ENCODE measurements around the gene PHF3.

The PHF3 gene

DNA sequence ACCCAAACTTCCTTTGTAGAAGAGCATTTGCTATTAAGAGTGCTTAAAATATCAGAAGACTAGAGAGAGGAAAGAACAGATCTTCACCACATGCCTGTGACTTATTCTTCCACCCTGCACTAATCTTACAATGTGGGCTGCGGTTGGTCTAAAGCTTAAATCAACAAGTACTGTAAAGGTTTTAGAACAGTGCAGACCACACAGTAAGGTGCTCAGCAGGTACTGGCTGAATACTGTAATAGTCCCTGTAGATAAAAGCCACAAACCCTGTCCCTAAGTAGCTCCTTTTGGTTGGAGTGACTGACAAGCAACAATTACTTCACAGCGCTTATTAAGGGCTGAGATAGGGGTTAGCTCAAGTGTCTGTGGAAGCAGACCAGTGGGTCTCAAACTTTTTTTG, 972 bp upstream of the PHF3 start:
- Histone ChIP-seq H3K27ac (no peak overlapping the region), H3K4me3 (no peak overlapping the region)
- no peak for DNase-seq (ENCODE audit: low spot score)
- TF ChIP-seq, protein P1, sequence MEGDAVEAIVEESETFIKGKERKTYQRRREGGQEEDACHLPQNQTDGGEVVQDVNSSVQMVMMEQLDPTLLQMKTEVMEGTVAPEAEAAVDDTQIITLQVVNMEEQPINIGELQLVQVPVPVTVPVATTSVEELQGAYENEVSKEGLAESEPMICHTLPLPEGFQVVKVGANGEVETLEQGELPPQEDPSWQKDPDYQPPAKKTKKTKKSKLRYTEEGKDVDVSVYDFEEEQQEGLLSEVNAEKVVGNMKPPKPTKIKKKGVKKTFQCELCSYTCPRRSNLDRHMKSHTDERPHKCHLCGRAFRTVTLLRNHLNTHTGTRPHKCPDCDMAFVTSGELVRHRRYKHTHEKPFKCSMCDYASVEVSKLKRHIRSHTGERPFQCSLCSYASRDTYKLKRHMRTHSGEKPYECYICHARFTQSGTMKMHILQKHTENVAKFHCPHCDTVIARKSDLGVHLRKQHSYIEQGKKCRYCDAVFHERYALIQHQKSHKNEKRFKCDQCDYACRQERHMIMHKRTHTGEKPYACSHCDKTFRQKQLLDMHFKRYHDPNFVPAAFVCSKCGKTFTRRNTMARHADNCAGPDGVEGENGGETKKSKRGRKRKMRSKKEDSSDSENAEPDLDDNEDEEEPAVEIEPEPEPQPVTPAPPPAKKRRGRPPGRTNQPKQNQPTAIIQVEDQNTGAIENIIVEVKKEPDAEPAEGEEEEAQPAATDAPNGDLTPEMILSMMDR (IDR thresholded peaks at IDR 0.05) = no peak

DNA sequence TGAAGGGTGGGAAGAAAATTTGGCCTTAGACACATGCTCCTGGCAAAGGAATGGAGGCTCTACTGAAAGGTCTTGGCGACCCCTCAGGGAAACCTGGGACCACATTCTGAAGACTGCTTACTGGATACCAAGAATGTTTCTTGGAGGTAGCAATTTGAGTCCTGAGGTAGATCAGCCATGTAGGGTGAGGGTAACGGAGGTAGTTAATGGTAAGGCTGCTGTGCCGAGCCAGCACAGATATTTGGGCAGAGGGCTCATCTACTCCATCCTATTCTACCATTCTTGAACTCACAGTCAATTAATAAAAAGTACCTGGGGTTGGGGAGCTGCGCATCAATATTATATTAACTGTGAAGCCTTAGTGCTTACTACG, 401 bp upstream of the PHF3 start:
- Histone ChIP-seq H3K27ac (peak overlapping the region; percentile 95 to 100), H3K4me3 (peak overlapping the region; percentile 96)
- no peak for DNase-seq (ENCODE audit: low spot score)
- TF ChIP-seq, protein P1 (IDR thresholded peaks at IDR 0.05) = no peak

DNA sequence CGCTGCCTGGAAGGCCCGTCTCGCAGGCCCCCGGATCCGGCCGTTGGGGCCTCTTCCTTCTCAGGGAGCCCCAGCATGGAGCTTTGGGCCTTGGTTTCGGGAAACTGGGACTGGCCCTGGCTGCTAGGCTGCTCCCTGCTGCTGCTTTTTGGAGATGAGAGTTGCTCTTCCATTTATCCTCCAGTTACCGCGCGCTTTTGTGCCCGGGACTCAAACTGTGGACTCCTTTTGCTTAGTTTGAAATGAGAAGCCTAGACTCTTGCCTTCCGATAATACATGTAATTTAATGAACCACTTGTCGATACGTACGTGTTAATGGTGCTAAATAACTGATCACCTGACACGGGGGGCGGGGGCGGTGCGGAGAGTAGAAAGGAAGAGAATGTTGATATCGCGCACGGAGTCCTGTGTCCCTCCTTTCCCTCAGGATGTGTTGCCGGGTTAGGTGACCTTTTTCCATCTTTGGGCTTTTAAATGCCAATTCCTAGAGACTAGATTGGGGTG, 968 bp downstream of the PHF3 start:
- peak overlapping the region; percentile 96 for H3K4me3 ChIP-seq
- TF ChIP-seq, protein P1 (IDR thresholded peaks at IDR 0.05) = no peak
- H3K27ac ChIP-seq = peak overlapping the region; percentile 95 to 100
- DNase-seq (ENCODE audit: low spot score) = peak; percentile 72

DNA sequence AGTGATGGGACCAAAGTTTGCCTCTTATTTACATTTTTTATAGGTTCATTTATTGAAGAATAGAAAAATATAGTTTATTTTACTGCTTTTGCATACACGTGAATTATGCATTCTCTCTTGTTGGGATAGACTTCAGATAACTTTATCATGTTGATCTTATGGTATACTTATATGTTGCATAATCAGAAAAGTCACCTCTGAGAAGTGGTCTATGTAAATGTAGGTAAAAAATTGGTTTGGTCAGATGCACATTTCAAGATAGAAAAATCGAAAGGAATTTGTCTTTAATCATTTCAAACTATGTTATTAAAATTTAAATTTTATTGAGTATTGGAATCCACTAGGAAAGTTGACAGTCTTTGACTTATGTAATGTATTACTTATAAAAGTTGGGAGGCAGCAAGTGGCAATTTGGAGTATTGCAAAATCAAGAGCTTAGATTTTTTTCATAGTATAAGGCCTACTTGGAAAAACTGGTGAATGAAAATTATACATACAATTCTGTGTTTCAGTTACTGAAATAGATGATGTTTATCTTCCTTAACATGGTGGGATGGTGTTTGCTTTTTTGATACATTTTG, 2.4 kb downstream of the PHF3 start:
- Histone ChIP-seq H3K4me3 (peak overlapping the region; percentile 96), H3K27ac (no peak overlapping the region)
- TF ChIP-seq, protein P1 (IDR thresholded peaks at IDR 0.05) = no peak
- no peak for DNase-seq (ENCODE audit: low spot score)

DNA sequence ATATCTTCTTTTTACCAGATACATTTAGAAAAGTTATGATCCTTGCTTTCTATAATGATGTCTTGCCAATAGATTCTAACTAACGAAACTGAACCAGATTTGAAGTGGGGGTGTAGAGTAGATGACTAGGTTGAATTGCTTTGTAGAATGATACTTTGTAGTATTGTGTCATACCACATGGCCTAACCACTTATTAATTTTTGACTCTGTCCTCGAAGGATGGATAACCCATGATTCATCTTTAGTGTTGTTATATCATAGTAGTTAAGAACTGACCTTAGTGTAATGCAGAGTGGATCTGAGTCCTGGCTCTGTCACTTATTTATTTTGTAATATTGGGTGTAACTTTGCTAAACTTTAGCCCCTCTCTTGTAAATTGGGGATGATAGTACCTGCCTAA, 4.5 kb downstream of the PHF3 start:
- no peak for DNase-seq (ENCODE audit: low spot score)
- TF ChIP-seq, protein P1 (IDR thresholded peaks at IDR 0.05) = no peak
- Histone ChIP-seq H3K27ac (no peak overlapping the region), H3K4me3 (no peak overlapping the region)

DNA sequence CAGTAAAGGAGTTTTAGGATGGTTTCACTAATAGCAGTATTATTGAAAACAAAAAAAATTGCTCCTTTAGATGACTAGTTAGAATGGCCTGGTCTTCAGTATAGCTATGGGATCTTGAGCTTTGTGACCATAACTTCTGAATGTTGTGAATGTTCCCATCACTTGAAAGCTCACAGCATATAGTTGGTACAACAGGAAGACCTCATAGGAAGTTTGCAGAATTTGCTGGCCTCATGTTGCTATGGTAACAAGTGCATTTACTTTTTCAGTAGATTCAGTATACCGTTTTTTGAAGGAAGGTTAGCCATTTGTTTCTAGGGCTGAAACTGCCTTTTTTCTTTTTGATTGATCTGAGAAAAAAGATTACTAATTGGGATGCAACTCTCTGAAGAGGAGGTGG, 8.3 kb downstream of the PHF3 start:
- no peak for DNase-seq (ENCODE audit: low spot score)
- TF ChIP-seq, protein P1 (IDR thresholded peaks at IDR 0.05) = no peak
- no peak overlapping the region for H3K4me3 ChIP-seq
- H3K27ac ChIP-seq = no peak overlapping the region

DNA sequence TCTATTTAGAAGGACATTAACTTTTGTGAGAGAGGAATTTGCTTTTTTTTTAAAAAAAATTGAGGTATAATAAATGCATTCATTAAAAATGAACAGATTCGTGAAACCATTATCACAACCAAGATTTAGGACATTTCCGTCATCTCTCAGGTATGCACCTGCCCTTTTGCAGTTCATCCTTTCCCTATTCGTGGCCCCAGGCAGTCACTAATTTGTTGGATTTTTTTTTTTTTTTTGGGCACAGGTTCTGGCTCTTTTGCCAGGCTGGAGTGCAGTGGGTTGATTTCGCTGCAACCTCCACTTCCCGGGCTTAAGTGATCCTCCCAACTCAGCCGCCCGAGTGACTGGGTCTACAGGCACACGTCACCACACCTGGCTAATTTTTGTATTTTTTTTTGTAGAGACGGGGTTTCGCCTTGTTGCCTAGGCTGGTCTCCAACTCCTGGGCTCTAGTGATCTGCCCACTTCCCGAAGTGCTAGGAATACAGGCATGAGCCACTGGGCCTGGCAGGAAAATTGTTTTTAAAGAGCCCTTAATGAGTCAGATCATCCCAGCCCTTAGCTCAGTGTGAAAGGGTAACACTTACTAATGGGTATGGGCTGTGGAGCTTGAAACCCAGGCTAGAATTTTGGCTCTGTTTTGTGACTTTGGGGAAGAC, 9.2 kb downstream of the PHF3 start:
- Histone ChIP-seq H3K27ac (no peak overlapping the region), H3K4me3 (no peak overlapping the region)
- DNase-seq (ENCODE audit: low spot score) = no peak
- TF ChIP-seq, protein P1 (IDR thresholded peaks at IDR 0.05) = no peak

Measured in coronary artery (tissue), 2 donors.